Hepatocyte (in vitro differentiated cells): Measurements from ENCODE around the gene PGP. TPM values are rescaled to one million over a fixed set of nuclear protein-coding genes. Genes with fewer than 3 reads are reported as not detected.

Experiments
- DNase-seq: peaks from one replicate; pipeline ENCODE4 v3.0.0-alpha.2; 2016; ENCODE audit warnings: low spot score
- H2AFZ ChIP-seq: fragments of 200-600 bp; sonication (generic); 2 replicates; pipeline ENCODE4 v1.6.0; 2016; ENCODE audit warnings: antibody characterized with exemption, mild to moderate bottlenecking
- H3K27ac ChIP-seq: fragments of 200-600 bp; sonication (generic); 2 replicates; pipeline ENCODE4 v1.5.1; 2016; ENCODE audit warnings: mild to moderate bottlenecking
- H3K27me3 ChIP-seq: fragments of 200-600 bp; sonication (generic); 2 replicates; pipeline ENCODE4 v1.6.1; 2016
- H3K36me3 ChIP-seq: fragments of 200-600 bp; sonication (generic); replicated peaks from 2 replicates; pipeline ENCODE4 v1.5.1; 2016; ENCODE audit warnings: low read depth; ENCODE audit not compliant: insufficient read depth
- H3K4me1 ChIP-seq: fragments of 200-600 bp; sonication (generic); 2 replicates; pipeline ENCODE4 v1.5.1; 2016; ENCODE audit warnings: mild to moderate bottlenecking, moderate library complexity; ENCODE audit not compliant: insufficient read depth
- H3K4me2 ChIP-seq: fragments of 200-600 bp; sonication (generic); 2 replicates; pipeline ENCODE4 v1.6.0; 2016
- H3K4me3 ChIP-seq: fragments of 200-600 bp; sonication (generic); 2 replicates; pipeline ENCODE4 v1.5.1; 2016; ENCODE audit warnings: mild to moderate bottlenecking
- H3K79me2 ChIP-seq: fragments of 200-600 bp; sonication (generic); 2 replicates; pipeline ENCODE4 v1.6.0; 2017; ENCODE audit warnings: mild to moderate bottlenecking
- H3K9me2 ChIP-seq: fragments of 200-600 bp; sonication (generic); replicated peaks from 2 replicates; pipeline ENCODE4 v1.6.0; 2017; ENCODE audit warnings: mild to moderate bottlenecking; ENCODE audit not compliant: insufficient read depth
- H3K9me3 ChIP-seq: fragments of 200-600 bp; sonication (generic); 2 replicates; pipeline ENCODE4 v1.5.1; 2016; ENCODE audit warnings: low read depth, mild to moderate bottlenecking
- H4K20me1 ChIP-seq: fragments of 200-600 bp; sonication (generic); 2 replicates; pipeline ENCODE4 v1.6.0; 2016; ENCODE audit warnings: mild to moderate bottlenecking; ENCODE audit not compliant: insufficient read depth, poor library complexity, severe bottlenecking
- EZH2 ChIP-seq: fragments of 200-600 bp; sonication (generic); IDR thresholded peaks from 2 replicates; pipeline ENCODE4 v1.6.1; 2016; ENCODE audit warnings: antibody characterized with exemption, mild to moderate bottlenecking, borderline replicate concordance
- EZH2phosphoT487 ChIP-seq: fragments of 200-600 bp; sonication (generic); IDR thresholded peaks from one replicate; pipeline ENCODE4 v1.6.1; 2018; ENCODE audit warnings: antibody characterized with exemption, mild to moderate bottlenecking, low read depth, moderate library complexity; ENCODE audit not compliant: unreplicated experiment, severe bottlenecking
- WGBS: methylation state at CpG from one replicate; pipeline ENCODE4 v1.1.6; 2016; ENCODE audit warnings: low lambda C conversion rate; ENCODE audit errors: missing lambda C conversion rate; 5-methylcytosine and 5-hydroxymethylcytosine counted together
- polyA plus RNA-seq: library from polyadenylated mRNA; unstranded; fragments of >200 nt; fragmentation: Nextera tagmentation; extraction: Ambion mirVana; gene quantifications from 2 replicates; pipeline ENCODE4 v1.2.1, GENCODE V29; 2016
- total RNA-seq: library from RNA; depleted of rRNA; stranded (reverse); fragments of >200 nt; gene quantifications from 2 replicates; pipeline ENCODE4 v1.2.3, GENCODE V29; 2014
- TF ChIP-seq, protein P1 (sequence below): fragments of 200-600 bp; sonication (generic); IDR thresholded peaks from 2 replicates; pipeline ENCODE4 v1.5.1; 2016; ENCODE audit warnings: antibody characterized with exemption, mild to moderate bottlenecking; ENCODE audit not compliant: poor library complexity

PGP gene
- total and polyA plus RNA-seq, 2 experiments from 2014 or later = 20.6 to 38.0 TPM

DNA sequence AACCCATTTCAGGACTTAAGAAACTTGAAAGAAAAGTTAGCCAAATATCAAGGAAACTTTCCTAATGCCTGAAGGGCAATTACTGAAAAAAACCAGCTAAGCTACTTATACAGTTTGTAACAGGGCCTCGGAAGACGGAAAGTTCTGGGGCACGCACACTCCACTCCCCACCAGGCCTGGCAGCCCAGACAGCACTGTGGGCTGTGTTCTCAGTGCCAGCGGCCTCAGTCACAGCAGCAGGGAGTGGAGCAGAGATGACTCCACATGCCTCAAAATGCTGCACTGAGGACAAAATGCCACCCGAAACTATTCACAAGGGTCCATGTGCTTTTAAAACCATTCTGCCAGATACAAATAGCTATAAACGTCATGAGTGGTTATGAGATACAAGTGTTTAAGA lies 43.1 kb upstream of the PGP start:
- Histone ChIP-seq H3K9me3 (no peaks in the 10 kb centered on the region), H3K9me2 (no peaks in the 10 kb centered on the region), H3K36me3 (no peaks in the 10 kb centered on the region), H2AFZ (no peak overlapping the region), H3K27ac (no peak overlapping the region), H4K20me1 (peaks cover 19% of the 10 kb centered on the region), H3K4me2 (no peak overlapping the region), H3K79me2 (peaks cover 45% of the 10 kb centered on the region), H3K4me1 (no peaks in the 10 kb centered on the region), H3K27me3 (no peaks in the 10 kb centered on the region), H3K4me3 (no peak overlapping the region)
- WGBS = 94% methylated on average over 6 of the region's 6 CpGs
- no peak for DNase-seq
- no peak for TF ChIP-seq EZH2phosphoT487
- no peak for TF ChIP-seq EZH2
- TF ChIP-seq, protein P1, sequence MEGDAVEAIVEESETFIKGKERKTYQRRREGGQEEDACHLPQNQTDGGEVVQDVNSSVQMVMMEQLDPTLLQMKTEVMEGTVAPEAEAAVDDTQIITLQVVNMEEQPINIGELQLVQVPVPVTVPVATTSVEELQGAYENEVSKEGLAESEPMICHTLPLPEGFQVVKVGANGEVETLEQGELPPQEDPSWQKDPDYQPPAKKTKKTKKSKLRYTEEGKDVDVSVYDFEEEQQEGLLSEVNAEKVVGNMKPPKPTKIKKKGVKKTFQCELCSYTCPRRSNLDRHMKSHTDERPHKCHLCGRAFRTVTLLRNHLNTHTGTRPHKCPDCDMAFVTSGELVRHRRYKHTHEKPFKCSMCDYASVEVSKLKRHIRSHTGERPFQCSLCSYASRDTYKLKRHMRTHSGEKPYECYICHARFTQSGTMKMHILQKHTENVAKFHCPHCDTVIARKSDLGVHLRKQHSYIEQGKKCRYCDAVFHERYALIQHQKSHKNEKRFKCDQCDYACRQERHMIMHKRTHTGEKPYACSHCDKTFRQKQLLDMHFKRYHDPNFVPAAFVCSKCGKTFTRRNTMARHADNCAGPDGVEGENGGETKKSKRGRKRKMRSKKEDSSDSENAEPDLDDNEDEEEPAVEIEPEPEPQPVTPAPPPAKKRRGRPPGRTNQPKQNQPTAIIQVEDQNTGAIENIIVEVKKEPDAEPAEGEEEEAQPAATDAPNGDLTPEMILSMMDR = no peak

DNA sequence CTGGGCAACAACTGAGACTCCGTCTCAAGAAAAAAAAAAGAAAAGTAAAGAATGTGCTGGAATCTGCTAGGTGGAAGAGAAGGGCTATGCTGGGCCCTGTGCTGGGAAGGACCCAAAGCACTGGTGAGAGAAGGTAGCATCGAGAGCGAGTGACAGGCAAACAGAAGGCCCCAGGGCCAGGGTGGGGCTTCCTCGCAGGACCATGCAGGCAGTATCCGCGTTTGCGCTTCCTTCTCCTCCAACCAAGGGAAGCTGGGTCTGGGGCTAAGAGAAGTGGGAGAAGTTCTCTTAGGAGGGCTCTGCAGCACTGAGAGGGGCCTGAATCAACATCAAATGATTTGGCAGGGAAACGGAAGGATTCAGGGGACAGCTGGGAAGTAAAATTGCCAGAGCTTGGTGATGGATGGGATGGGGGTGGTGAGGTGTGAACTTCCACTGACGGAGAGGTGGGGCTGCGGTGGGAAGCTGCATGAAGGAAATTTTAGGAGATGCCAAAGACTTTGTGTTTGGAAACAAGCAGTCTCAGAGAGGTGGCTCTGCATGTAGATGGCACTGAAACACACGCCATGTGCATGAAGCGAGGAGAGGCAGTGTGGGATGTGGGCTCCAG lies 42.0 kb upstream of the PGP start:
- 98% methylated on average over 12 of the region's 12 CpGs for WGBS
- no peaks in the 10 kb centered on the region for H3K36me3 ChIP-seq

DNA sequence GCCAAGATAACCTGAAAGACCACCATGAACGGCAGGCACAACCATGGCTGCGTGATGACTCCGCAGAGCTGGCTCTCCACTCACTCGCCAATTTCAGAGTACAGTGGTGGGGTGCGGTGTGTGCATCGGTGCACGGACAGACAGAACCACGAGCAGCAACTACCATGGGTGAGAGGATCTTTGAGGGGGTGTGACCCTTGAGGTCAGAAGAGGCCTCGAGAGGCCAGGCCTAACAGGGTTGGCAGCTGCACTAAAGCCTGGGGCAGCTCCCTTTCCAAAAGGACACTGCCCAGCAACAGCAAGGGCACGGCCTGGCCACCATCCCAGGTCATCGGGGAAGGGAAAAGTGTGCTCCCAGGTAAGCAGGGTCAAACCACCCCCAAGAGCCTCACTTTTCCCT lies 38.7 kb upstream of the PGP start:
- Histone ChIP-seq H3K9me2 (no peaks in the 10 kb centered on the region), H3K4me3 (no peak overlapping the region), H3K9me3 (no peaks in the 10 kb centered on the region), H3K4me2 (no peak overlapping the region), H3K27me3 (no peaks in the 10 kb centered on the region), H3K4me1 (peaks cover 14% of the 10 kb centered on the region), H3K27ac (no peak overlapping the region), H4K20me1 (no peaks in the 10 kb centered on the region), H3K36me3 (no peaks in the 10 kb centered on the region), H3K79me2 (peaks cover 38% of the 10 kb centered on the region), H2AFZ (no peak overlapping the region)
- DNase-seq = no peak
- TF ChIP-seq, protein P1 = no peak
- TF ChIP-seq EZH2phosphoT487 (no peak), EZH2 (no peak)
- WGBS = 92% methylated on average over 11 of the region's 11 CpGs

More for the DNA sequence above, 42.0 kb upstream of the PGP start:
- H3K79me2 ChIP-seq = peaks cover 34% of the 10 kb centered on the region
- H3K9me2 ChIP-seq = no peaks in the 10 kb centered on the region
- DNase-seq = no peak
- peaks cover 8% of the 10 kb centered on the region for H4K20me1 ChIP-seq
- H2AFZ ChIP-seq = no peak overlapping the region
- H3K27ac ChIP-seq = no peak overlapping the region
- H3K4me3 ChIP-seq = no peak overlapping the region
- peaks cover 6% of the 10 kb centered on the region for H3K4me1 ChIP-seq
- H3K4me2 ChIP-seq = no peak overlapping the region
- TF ChIP-seq EZH2phosphoT487 (no peak), EZH2 (no peak)
- TF ChIP-seq, protein P1 = no peak
- H3K27me3 ChIP-seq = no peaks in the 10 kb centered on the region
- H3K9me3 ChIP-seq = no peaks in the 10 kb centered on the region

DNA sequence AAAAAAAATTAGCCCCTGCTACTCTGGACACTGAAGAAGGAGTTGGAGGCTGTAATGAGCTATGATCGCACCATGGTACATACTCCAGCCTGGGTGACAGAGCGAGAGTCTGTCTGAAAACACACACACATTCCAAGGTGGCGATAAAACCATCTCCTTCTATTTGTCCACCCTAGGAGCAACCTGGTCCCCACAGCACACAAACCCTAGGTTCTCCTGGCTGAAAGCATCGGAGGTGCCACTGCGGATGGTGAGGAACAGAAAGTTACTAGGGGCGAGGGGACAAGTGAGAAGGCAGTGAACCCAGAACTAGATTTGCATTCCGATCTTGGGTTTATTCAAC lies 38.1 kb upstream of the PGP start:
- WGBS = 92% methylated on average over 7 of the region's 7 CpGs
- peaks cover 37% of the 10 kb centered on the region for H3K79me2 ChIP-seq
- no peak for DNase-seq
- no peaks in the 10 kb centered on the region for H4K20me1 ChIP-seq
- no peaks in the 10 kb centered on the region for H3K27me3 ChIP-seq
- no peaks in the 10 kb centered on the region for H3K9me2 ChIP-seq
- H2AFZ ChIP-seq = no peak overlapping the region
- H3K4me2 ChIP-seq = no peak overlapping the region
- H3K4me1 ChIP-seq = peaks cover 14% of the 10 kb centered on the region
- no peaks in the 10 kb centered on the region for H3K9me3 ChIP-seq
- no peaks in the 10 kb centered on the region for H3K36me3 ChIP-seq
- TF ChIP-seq, protein P1 = no peak
- no peak for TF ChIP-seq EZH2phosphoT487
- TF ChIP-seq EZH2 = no peak
- peak overlapping the region; percentile 91 for H3K27ac ChIP-seq
- no peak overlapping the region for H3K4me3 ChIP-seq
